Endothelial cell of umbilical vein (primary cell): ENCODE results near the gene SLC9A3. TPM values are rescaled to one million over a fixed set of nuclear protein-coding genes. Genes with fewer than 3 reads are reported as not detected.

Source experiments
- BruUV-seq: library from RNA; stranded (reverse); fragments of 400-500 nt; replicated peaks from 2 replicates; lab custom pipeline; 2021; lab: Mats Ljungman, UMichigan
- CTCF ChIA-PET: fragments of 300-600, 350-600 bp; sonication (Branson Sonifier 250); formaldehyde crosslinking; loops from one replicate; lab custom pipeline; 2021; ENCODE audit warnings: antibody characterized with exemption, inconsistent platforms; lab: Charles Lee
- POLR2A ChIA-PET: fragments of 300-600, 350-600 bp; sonication (Branson Sonifier 250); formaldehyde crosslinking; loops from one replicate; lab custom pipeline; 2021; ENCODE audit warnings: antibody characterized with exemption, inconsistent platforms; lab: Charles Lee
- DNase-seq: peaks from one replicate; pipeline ENCODE4 v3.0.0-alpha.2; 2011; ENCODE audit warnings: low read depth, low spot score
- FAIRE-seq: peaks from 2 replicates; lab custom pipeline; 2011; peaks lifted over from hg19 to GRCh38; lab: Jason Lieb, UNC
- H2AFZ ChIP-seq: 2 replicates; pipeline ENCODE4 v1.6.0; 2012; ENCODE audit warnings: low read depth, low read length, control low read depth, inconsistent platforms
- H3K27ac ChIP-seq: 2 replicates; pipeline ENCODE4 v1.5.1; 2011; ENCODE audit warnings: low read depth, mild to moderate bottlenecking, control low read depth, low read length, moderate library complexity; ENCODE audit not compliant: insufficient read depth
- H3K27me3 ChIP-seq, 2 experiments: 2 replicates each; pipeline versions ENCODE4 v1.6.0 to v1.6.1; 2011; ENCODE audit warnings: low read length in 2 of 2, mixed read lengths in 1 of 2; ENCODE audit not compliant: control insufficient read depth in 2 of 2, insufficient read depth in 2 of 2
- H3K36me3 ChIP-seq, 2 experiments: 2 replicates in 1 of 2; 3 replicates in 1 of 2; pipeline ENCODE4 v1.5.1; 2011; ENCODE audit warnings: low read length in 2 of 2, mild to moderate bottlenecking in 1 of 2, moderate library complexity in 1 of 2; ENCODE audit not compliant: control insufficient read depth in 2 of 2, insufficient read depth in 2 of 2; ENCODE audit errors: extremely low read depth in 1 of 2
- H3K4me1 ChIP-seq: 3 replicates; pipeline ENCODE4 v1.5.1; 2011; ENCODE audit warnings: mild to moderate bottlenecking, low read length; ENCODE audit not compliant: control insufficient read depth, insufficient read depth; ENCODE audit errors: extremely low read depth
- H3K4me2 ChIP-seq: 2 replicates; pipeline ENCODE4 v1.6.1; 2011; ENCODE audit warnings: low read length, control low read depth, mixed read lengths; ENCODE audit not compliant: insufficient read depth
- H3K4me3 ChIP-seq, 3 experiments: fragments of 200-600 bp in 1 of 3; sonication (generic), shearing (Covaris generic) in 1 of 3; replicated peaks in 1 of 3; 2 replicates each; pipeline ENCODE4 v1.5.1; 2011 to 2016; ENCODE audit warnings: control low read depth in 3 of 3, low read length in 3 of 3, mild to moderate bottlenecking in 2 of 3, inconsistent platforms in 1 of 3, low read depth in 1 of 3, moderate library complexity in 1 of 3; ENCODE audit not compliant: insufficient read depth in 1 of 3
- H3K79me2 ChIP-seq: 2 replicates; pipeline ENCODE4 v1.6.0; 2012; ENCODE audit warnings: low read length, inconsistent platforms; ENCODE audit not compliant: control insufficient read depth, insufficient read depth
- H3K9ac ChIP-seq: replicated peaks from 2 replicates; pipeline ENCODE3; 2011; ENCODE audit warnings: low read length, control low read depth; ENCODE audit not compliant: insufficient read depth; ENCODE audit errors: extremely low read depth
- H3K9me1 ChIP-seq: replicated peaks from 3 replicates; pipeline ENCODE4 v1.6.0; 2011; ENCODE audit warnings: mild to moderate bottlenecking, low read length; ENCODE audit not compliant: control insufficient read depth, insufficient read depth; ENCODE audit errors: extremely low read depth
- H3K9me3 ChIP-seq: replicated peaks from 2 replicates; pipeline ENCODE4 v1.5.1; 2012; ENCODE audit warnings: low read length, inconsistent platforms; ENCODE audit not compliant: control insufficient read depth, insufficient read depth
- H4K20me1 ChIP-seq: replicated peaks from 2 replicates; pipeline ENCODE3; 2011; ENCODE audit warnings: mild to moderate bottlenecking, low read length; ENCODE audit not compliant: control insufficient read depth, insufficient read depth; ENCODE audit errors: extremely low read depth
- EZH2 ChIP-seq: IDR thresholded peaks from 2 replicates; pipeline ENCODE4 v1.6.1; 2012; ENCODE audit warnings: borderline replicate concordance, low read depth, mild to moderate bottlenecking, moderate library complexity, low read length, inconsistent platforms; ENCODE audit not compliant: severe bottlenecking
- FOS ChIP-seq: IDR thresholded peaks from 2 replicates; pipeline ENCODE4 v1.6.1; 2011; ENCODE audit warnings: mild to moderate bottlenecking, low read length, moderate library complexity, borderline replicate concordance; ENCODE audit not compliant: insufficient read depth
- JUN ChIP-seq: IDR thresholded peaks from 2 replicates; pipeline ENCODE4 v1.6.1; 2011; ENCODE audit warnings: borderline replicate concordance, low read depth; ENCODE audit not compliant: insufficient read length, insufficient read depth
- MYC ChIP-seq: IDR thresholded peaks from one replicate; pipeline ENCODE4 v1.6.1; 2011; ENCODE audit warnings: mild to moderate bottlenecking, low read depth, low read length
- POLR2A ChIP-seq: IDR thresholded peaks from 2 replicates; pipeline ENCODE4 v1.6.1; 2012; ENCODE audit warnings: low read depth, mild to moderate bottlenecking, control low read depth, low read length
- POLR2AphosphoS5 ChIP-seq: IDR thresholded peaks from 2 replicates; pipeline ENCODE4 v1.6.1; 2012; ENCODE audit warnings: low read depth, mild to moderate bottlenecking, control low read depth, low read length, moderate library complexity; ENCODE audit not compliant: insufficient read depth
- dilution Hi-C: fragments of 300-500 bp; cut with MboI; formaldehyde crosslinking; loops from one replicate; pipeline ENCODE4 v1.15.0; 2019; ENCODE audit warnings: low sequenced_read_pairs; ENCODE audit not compliant: extremely low pct_ligation_motif_present
- intact Hi-C: fragments of 100-400 bp; cut with micrococcal nuclease; formaldehyde crosslinking; loops from one replicate; pipeline ENCODE4 v1.10.0; 2022
- polyA plus RNA-seq, 4 experiments: library from polyadenylated mRNA; depleted of rRNA in 3 of 4; stranded (reverse) in 3 of 4; unstranded in 1 of 4; fragments of >200 nt; gene quantifications; 2 replicates each; pipeline versions ENCODE4 v1.2.1 to v1.2.3, GENCODE V29; 2011 to 2012; ENCODE audit warnings: missing spikeins in 1 of 4
- total RNA-seq: library from RNA; stranded (reverse); gene quantifications from 2 replicates; pipeline ENCODE4 v1.2.3, GENCODE V29; 2021
- TF ChIP-seq, protein P1 (sequence below): IDR thresholded peaks from 2 replicates; pipeline ENCODE4 v1.6.1; 2011; ENCODE audit not compliant: insufficient read depth, insufficient read length

The SLC9A3 gene
- total and polyA plus RNA-seq, 2 donors (not counting 3 experiments of a cell fraction or from before 2014, with no cell fraction given), result 0.79 to 0.82 TPM

DNA sequence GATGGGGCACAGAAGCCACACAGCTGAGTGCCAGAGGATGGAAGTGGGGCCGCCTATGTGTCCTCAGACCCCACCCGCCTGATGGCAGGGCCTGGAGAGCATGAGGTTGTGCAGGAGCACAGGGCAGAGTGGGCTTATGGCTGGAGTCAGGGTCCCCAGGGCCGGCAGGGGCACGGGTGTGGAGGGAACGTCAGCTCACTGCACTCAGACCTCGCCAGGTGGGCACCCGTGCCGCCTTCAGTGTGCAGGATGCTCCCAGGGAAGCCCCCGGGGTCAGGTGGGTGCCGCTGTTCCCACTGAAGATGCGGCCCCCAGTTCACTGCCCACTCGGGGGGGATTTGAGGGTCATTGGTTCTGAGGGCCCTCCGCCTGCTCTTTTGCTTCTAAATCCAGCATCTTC, 46.4 kb downstream of the SLC9A3 start:
- DNase-seq, result no peak
- no peaks in the 10 kb centered on the region for H3K79me2 ChIP-seq
- H3K9ac ChIP-seq, result no peak overlapping the region
- H3K27ac ChIP-seq, result no peak overlapping the region
- H3K27me3 ChIP-seq, result peaks cover 5 to 10% of the 10 kb centered on the region in 2 experiments
- dilution Hi-C loops (no loop called here), intact Hi-C loops (no loop called here)
- no peaks in the 10 kb centered on the region for H3K9me3 ChIP-seq
- TF ChIP-seq MYC, result no peak
- no peak overlapping the region for H3K4me2 ChIP-seq
- BruUV-seq, result no TSS peak
- no peaks in the 10 kb centered on the region for H3K36me3 ChIP-seq
- ChIA-PET POLR2A (no interaction called here), CTCF (no interaction called here)
- H3K4me1 ChIP-seq, result no peaks in the 10 kb centered on the region
- no peaks in the 10 kb centered on the region for H4K20me1 ChIP-seq
- no peak for FAIRE-seq
- no peak overlapping the region for H2AFZ ChIP-seq
- no peak overlapping the region for H3K4me3 ChIP-seq
- H3K9me1 ChIP-seq, result no peaks in the 10 kb centered on the region

DNA sequence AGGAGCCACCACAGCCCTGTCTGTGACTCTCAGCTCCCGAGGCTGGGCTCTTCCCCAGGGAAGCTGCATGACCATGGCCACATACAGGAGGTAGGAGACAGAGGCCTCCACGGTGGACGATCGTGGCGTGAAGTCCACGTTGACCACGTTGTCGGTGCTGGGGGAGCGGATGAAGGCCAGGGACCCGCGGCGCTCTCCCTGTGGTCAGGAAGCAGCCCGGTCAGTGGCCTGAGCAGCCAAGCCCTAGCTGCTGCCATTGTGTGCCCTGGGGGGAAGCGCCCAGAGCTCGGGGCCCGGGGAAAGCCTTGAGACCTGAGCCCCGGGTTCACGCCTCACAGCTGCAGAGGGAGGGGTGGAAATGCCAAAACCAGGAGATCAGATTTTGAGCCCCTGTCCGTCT, 47.0 kb downstream of the SLC9A3 start:
- no TSS peak for BruUV-seq
- CTCF ChIA-PET, result no interaction called here

More for the DNA sequence above, 47.0 kb downstream of the SLC9A3 start:
- no peak for DNase-seq
- Histone ChIP-seq H3K4me2 (no peak overlapping the region), H3K36me3 (no peaks in the 10 kb centered on the region), H3K4me3 (no peak overlapping the region), H3K79me2 (peaks cover 2% of the 10 kb centered on the region), H3K27me3 (peaks cover 5 to 10% of the 10 kb centered on the region in 2 experiments), H2AFZ (no peak overlapping the region), H3K9me1 (no peaks in the 10 kb centered on the region), H3K27ac (no peak overlapping the region), H3K4me1 (peaks cover 4% of the 10 kb centered on the region), H4K20me1 (no peaks in the 10 kb centered on the region), H3K9me3 (no peaks in the 10 kb centered on the region), H3K9ac (no peak overlapping the region)
- no peak for FAIRE-seq
- intact Hi-C loops, result no loop called here
- dilution Hi-C loops, result no loop called here
- TF ChIP-seq POLR2AphosphoS5, result no peak
- TF ChIP-seq, protein P1, sequence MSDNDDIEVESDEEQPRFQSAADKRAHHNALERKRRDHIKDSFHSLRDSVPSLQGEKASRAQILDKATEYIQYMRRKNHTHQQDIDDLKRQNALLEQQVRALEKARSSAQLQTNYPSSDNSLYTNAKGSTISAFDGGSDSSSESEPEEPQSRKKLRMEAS, result no peak
- no peak for TF ChIP-seq POLR2A
- TF ChIP-seq MYC, result no peak
- no peak for TF ChIP-seq EZH2
- TF ChIP-seq JUN, result no peak
- no peak for TF ChIP-seq FOS
- POLR2A ChIA-PET, result no interaction called here
